GM21717 (cell line): Measurements from ENCODE around the gene SLC7A6.

ENCODE experiments used
- ATAC-seq: cut with Tn5 transposase; IDR thresholded peaks from one replicate; pipeline ENCODE4 v1.9.1; 2021; ENCODE audit warnings: mild to moderate bottlenecking, moderate library complexity; ENCODE audit not compliant: unreplicated experiment

Gene SLC7A6

DNA sequence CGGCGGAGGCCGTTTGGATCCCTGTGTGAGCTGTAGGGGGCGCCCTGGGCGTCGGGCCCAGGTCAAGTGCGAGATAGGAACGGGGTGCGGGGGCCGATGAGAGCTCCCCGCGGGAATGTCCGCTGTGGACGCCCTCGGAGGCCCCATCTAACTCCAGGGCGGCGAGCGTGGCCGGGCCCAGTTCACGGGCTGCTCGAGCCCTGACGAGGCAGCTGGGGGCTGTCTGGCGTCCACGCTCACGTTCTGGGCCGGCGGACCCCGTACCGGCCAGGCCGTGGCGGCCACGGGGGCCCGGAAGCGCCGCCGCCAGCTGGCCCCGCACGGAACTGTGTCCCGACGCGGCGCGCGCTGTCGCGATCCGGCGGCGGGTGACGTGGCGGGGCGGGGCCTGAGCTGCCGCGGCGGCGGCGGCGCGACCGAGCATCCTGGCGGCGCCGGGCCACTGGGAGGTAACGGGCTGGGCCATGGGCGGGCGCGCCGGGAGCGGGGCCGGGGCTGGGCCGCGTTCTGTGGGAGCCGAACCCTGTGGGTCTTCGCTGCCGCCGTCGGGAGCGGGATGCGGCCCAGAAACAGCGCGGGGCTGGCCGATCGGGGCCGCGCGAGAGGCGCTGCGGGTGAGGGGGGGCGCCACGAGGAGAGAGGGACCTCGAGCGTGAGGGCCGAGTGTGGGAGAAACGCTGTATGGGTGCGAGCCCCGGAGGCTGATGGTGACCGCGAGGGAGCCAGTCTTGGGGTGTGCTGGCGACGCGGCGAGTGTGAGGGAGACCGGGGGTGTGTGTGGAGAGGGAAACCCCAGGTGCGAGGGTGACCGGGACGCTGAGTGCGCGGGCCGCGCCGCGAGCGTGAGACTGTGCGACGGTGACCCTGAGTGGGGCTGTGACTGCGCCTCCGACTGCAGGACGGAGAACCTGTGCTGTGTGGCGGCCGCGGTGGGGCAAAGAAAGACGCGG, at the start of gene SLC7A6:
SLC7A6 (plus strand) TSS at position 399 of the 950 bp plus-strand sequence. CDS start 10,201 bp downstream, outside the sequence.
- peak; percentile 54 for ATAC-seq

DNA sequence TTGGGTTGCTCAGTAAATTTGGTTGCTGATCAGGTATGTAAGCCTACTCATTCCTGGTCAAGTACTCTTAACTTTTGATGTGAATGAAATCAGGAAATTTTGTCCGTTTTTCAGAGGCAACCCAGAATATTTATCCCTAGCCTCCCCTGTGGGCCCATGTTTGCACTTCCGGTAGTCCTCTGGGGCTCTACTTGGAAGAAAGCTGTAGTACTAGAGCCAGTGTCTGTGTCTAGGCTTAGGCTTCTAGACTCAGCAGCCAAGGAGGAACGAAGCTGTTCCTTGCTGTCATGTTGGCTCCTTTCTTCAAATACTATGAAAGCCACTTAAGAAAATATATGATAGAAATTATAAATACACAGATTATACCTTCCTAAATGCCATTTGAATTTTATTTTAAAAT, 49.6 kb upstream of the SLC7A6 start:
- no peak for ATAC-seq

DNA sequence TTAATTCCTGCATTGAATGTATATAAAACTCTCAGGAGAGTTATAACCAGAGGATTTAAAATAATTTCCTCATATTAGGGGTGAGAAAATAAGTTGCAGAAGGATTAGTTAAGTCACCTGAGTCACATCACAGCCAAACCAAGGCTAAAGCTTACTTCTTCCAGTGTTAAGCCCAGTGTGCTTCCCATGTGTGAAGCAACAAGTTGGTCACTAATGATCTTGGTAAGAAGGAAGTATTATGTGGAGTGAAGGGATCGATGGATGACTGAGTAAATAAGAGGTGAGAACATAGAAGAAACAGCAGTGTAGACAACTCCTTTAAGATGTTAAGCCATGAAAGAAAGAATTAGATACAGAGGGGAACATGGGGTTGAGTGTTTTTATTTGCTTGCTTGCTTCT, 49.0 kb upstream of the SLC7A6 start:
- ATAC-seq: no peak

DNA sequence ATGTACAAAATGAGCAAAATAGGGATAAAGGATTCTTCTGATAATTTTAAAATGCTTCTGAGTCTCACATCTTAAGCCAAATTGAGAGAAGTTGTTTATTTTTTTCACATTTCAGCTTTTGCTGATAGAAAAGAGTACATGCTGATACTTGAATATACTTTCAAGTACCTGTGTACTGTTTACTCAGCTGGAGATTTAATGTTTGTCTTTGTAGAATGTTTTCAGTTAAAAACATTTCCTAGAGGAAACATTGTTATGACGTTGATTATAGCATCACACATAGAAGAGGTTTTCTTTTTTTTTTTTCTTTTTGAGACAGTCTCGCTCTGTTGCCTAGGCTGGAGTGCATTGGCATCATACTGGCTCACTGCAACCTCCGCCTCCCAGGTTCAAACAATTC, 48.1 kb upstream of the SLC7A6 start:
- ATAC-seq: no peak

GRCh38 chr16:68217506-68217905, 46.8 kb upstream of the SLC7A6 start:
- ATAC-seq: no peak

GRCh38 chr16:68219725-68220351, 44.5 kb upstream of the SLC7A6 start:
- no peak for ATAC-seq

DNA sequence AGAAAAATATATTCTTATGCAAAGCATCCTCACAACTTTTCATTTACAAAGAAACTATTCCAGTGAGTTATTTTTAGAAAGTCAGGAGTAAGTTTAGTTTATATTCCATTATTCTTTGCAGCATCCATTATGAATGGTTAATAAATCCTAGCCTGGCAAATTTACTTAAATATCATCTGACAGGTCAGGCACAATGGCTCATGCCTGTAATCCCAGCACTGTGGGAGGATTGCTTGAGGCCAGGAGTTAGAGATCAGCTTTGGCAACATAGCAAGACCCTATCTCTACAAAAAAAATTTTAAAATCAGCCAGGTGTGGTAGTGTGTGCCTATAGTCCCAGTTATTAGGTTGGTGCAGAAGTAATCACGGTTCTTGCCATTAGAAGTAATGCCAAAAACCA, 41.3 kb upstream of the SLC7A6 start:
- ATAC-seq: no peak

DNA sequence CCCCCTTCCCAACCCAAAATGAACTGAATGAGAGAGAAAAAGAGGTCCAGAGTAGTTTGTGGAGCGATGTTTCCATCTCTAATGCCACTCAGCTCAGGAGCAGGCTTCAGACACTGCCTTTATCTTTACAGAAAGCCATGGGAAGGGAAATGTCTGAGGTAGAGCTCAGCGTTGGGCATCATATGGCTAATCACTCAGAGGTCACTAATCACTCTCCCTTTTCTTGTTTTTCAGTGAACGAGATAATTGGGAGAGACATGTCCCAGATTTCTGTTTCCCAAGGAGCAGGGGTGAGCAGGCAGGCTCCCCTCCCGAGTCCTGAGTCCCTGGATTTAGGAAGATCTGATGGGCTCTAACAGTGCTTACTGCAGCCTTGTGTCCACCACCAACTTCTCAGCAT, 38.2 kb upstream of the SLC7A6 start:
- no peak for ATAC-seq

GRCh38 chr16:68227183-68227793, 37.0 kb upstream of the SLC7A6 start:
- ATAC-seq: no peak

DNA sequence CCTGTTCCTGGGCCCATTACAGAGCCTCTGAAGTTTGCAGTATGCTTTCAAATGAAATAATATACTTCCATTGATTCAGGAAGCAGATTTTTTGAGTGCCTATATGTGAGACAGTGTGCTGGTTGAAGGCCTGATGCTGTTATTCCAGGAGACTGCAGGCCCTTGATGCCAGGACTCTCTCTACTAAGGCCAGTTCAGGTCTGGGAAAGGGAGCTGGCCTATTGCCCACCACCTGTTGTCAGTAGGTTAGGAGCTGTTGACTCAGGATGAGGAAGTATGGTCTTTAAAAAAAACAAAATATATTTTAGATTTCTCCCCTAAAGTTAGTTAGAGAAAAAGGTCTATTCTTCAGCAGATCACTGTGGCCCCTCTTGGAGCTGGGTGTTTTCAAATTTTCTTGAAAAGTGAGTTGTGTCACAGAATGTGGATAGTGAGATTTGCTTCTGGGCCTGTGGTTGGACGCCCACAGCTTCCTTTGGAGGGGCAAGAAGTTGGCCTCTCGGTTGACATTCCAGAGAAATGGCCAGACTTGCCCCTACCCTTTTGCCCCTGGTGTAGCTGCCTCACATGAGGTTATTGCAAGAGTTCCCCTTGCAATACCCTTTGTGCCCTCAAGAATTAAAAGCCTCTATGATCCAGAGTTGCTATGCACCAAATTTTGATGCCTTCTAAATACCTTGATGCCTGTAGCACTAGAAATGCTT, 36.3 kb upstream of the SLC7A6 start:
- ATAC-seq: no peak

DNA sequence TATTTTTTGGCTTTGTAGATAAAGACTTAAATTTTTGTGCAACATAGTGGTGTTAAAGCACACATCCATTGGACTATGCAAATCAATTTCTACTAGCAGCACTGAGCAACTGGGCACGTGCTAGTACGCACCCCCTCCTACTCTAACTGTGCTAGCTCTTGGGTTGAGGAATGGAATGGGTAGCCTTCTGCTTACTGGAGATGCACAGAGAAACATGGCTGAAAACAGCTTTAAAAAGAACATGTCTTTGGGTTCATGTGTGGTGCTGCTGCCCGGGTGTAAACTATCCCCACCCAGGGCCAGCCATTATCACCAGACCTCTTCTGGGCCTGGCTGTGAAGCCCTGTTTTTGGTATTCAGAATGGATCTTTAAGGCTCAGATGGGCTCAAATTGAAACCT, 35.7 kb upstream of the SLC7A6 start:
- no peak for ATAC-seq

GRCh38 chr16:68229431-68230175, 34.7 kb upstream of the SLC7A6 start:
- no peak for ATAC-seq

- no peak for ATAC-seq
These were observed 34.2 kb upstream of the SLC7A6 start for GRCh38 chr16:68230176-68230571.

DNA sequence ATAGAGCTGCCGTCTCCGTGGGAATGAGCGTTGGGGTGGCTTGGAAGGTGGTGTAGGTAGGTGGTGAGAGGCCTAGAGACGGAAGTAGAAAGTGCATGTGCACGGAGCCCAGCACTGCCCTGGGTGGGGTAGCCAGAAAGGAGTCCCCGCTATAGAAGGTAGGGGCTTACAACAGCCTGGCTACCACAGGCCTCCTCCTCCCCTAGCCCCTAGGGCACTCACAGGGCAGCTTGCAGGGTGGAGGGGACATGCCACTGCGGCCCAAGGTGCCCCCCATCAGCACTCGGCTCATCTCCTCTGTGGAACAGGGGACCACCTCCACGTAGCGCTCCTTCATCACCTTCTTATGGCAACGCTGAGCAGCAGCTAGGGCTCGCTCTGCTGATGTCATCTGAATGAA, 33.4 kb upstream of the SLC7A6 start:
- ATAC-seq: no peak

DNA sequence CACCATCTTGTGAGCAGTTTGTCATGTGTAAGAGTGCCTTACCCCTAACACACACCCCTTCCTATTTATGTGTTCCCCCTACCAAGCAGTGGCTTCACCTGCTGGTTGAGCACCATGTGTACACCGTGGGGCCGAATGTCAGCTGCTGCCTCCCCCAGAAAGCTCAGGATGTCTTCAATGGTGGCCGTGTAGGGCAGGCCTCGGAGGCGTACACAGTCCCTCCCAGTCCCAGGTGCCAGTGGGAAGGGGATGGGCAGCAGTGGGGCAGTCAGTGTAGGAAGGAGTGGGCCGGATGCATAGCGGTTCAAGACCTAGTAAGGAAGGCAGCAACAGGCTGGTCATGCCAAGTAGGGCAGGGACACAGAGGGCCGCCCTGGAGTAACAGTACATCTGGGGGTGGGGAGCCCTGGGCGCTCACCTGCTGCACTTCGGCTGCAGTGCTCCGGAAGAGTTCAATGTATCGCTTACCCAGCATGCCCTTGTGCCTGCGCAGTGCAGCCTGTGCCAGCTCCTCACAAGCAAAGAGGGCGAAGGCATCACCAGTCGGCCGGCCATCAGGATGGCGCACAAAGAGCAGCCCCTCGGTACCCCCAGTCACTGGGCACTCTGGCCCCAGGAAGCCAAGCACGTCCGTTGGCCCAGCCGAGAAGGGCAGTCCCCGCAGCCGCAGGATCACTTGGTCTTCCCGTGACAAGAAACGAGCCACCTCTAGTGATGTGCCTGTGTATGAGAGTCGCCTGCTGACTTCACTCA, 32.8 kb upstream of the SLC7A6 start:
- ATAC-seq: no peak

DNA sequence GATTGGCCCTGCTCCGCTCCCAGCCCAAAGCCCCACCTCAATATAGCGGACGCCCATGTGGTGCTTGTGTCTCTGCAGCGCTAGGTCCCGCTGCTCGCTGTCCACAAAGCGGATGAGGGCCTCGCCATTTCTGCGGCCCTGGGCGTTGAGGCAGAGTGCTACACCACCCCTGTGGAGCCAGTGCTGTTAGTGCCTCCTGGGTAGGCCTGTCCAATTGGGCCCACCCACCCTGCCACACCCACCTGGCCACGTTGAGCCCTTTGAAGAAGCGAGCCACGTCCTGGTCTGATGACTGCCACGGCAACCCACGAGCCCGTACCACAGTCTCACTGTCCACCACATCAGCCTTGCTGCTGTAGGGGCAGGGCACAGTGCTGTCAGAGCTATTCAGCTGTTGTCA, 32.0 kb upstream of the SLC7A6 start:
- no peak for ATAC-seq

DNA sequence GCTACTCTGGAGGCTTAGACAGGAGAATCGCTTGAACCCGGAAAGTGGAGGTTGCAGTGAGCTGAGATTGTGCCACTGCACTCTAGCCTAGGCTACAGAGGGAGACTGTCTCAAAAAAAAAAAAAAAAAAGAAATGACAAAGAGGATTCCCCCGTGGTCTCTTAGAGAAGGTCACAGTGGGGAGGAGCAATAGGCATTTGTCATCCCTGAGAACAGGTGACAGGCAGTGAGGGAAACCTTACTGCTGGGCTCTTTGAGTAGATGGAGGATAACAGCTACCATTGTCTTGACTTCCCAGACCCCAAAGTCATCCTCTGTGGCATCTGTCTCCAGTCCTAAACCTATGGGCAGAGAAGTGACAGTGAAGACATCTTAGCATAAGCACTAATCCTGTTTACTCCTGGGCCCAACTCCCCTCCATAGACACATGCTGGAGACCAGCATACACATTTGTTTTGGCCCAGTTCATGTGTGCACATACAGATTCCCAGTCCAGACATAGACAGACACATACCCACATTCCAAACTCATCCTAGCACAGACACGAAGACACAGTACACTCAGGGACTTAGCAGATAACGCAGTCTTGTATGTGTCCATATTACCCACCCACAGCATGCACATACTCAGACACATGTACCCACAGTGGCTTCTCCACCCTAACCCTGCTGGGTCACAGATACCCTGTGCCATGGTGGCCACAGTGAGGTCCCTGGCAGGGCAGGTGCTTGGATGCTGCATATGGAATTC, 31.1 kb upstream of the SLC7A6 start:
- ATAC-seq: no peak

- no peak for ATAC-seq
These were observed 30.5 kb upstream of the SLC7A6 start for GRCh38 chr16:68233835-68234187.
